Measurements from ENCODE around the gene RPUSD1.
A peak's percentile ranks its signal among the peaks of the same experiment; 100 is the strongest.

The RPUSD1 gene

DNA sequence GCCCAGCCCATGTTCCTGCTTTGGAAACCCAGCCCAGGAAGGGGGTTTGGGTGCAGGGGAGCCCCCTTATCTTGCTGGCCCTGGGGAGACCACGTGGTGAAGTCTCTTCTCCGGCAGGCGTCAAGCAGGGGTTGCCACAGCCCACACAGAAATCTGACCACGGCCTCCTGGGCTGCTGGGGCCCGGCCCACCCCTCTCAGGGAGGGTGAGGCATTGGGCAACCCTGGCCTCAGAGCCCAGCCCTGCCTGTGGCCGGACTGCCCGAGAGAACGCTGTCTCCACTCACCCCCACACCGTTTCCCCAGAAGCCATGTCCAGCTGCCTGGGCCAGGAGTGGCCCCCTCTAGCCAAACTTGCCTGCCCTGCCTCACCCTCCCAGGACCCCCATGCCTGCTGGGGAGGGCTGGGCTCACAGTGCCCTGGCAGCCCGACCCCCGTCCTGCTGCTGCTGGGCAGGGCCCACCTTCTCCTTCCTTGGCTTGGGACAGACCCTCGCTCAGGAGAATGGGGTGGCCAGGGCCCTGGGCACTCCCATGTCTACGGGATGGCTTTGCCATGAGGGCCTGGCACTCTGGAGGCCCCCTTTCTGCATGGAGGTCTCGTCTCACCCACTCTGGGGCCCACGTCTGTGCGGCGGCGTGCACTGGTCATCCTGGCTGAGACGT, 6.7 kb downstream of the RPUSD1 start:
- TF ChIP-seq CTCF (IDR thresholded peaks at IDR 0.05): no peak
- H3K36me3 Mint-ChIP-seq (ENCODE audit: low read depth): no peaks in the 10 kb centered on the region
- no peaks in the 10 kb centered on the region for H3K9me3 Mint-ChIP-seq
- peaks cover 9% of the 10 kb centered on the region for H3K27me3 Mint-ChIP-seq (ENCODE audit: low read depth, poor library complexity)
- no peak overlapping the region for H3K4me3 Mint-ChIP-seq
- peaks cover 8% of the 10 kb centered on the region for H3K4me1 Mint-ChIP-seq
- H3K27ac Mint-ChIP-seq: no peak overlapping the region
- no peak for DNase-seq

DNA sequence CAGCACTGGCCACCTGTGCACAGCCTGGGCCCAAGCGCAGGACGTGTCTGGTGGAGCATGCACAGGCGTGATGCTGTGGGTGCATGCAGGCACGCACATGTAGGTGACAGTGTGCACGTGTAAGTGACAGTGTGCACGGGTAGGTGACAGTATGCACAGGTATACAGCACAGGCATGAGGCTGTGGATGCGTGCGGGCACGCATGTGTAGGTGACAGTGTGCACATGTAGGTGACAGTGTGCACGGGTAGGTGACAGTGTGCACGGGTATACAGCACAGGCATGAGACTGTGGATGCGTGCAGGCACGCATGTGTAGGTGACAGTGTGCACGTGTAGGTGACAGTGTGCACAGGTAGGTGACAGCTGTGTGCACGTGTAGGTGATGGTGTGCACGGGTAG, 7.9 kb downstream of the RPUSD1 start:
- Mint-ChIP-seq H3K27me3 (ENCODE audit: low read depth, poor library complexity) (peaks cover 9% of the 10 kb centered on the region), H3K9me3 (no peaks in the 10 kb centered on the region), H3K4me1 (peaks cover 8% of the 10 kb centered on the region)

GRCh38 chr16:779561-779960, 8.6 kb downstream of the RPUSD1 start:
- no peak overlapping the region for H3K4me3 Mint-ChIP-seq
- DNase-seq: no peak

More for the DNA sequence above, 7.9 kb downstream of the RPUSD1 start:
- H3K27ac Mint-ChIP-seq: peak overlapping the region; percentile 69
- no peak for DNase-seq
- H3K36me3 Mint-ChIP-seq (ENCODE audit: low read depth): no peaks in the 10 kb centered on the region
- H3K4me3 Mint-ChIP-seq: no peak overlapping the region
- TF ChIP-seq CTCF (IDR thresholded peaks at IDR 0.05): no peak

DNA sequence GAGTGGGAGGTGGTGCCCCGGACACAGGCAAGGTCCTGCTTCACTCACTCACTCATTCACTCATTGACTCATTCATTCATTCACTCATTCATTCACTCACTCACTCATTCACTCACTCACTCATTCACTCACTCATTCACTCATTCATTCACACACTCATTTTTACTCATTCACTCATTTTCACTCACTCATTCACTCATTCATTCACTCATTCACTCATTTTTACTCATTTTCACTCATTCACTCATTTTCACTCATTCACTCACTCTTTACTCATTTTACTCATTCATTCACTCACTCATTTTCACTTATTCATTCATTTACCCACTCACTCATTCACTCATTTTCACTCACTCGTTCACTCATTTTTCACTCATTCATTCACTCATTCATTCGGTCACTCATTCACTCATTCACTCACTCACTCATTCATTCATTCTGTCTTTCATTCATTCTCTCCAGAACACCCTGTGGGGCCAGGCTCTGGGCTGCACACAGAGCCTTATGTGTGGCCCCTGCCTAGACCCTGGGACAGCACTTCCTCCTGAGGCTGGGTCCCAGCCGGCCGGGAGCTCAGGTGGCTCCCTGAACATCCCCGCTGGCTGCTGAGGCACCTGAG, 9.2 kb downstream of the RPUSD1 start:
- Mint-ChIP-seq H3K36me3 (ENCODE audit: low read depth) (no peaks in the 10 kb centered on the region), H3K27ac (no peak overlapping the region), H3K9me3 (no peaks in the 10 kb centered on the region), H3K4me3 (no peak overlapping the region), H3K4me1 (peaks cover 8% of the 10 kb centered on the region), H3K27me3 (ENCODE audit: low read depth, poor library complexity) (peaks cover 9% of the 10 kb centered on the region)
- no peak for TF ChIP-seq CTCF (IDR thresholded peaks at IDR 0.05)
- DNase-seq: no peak

More at GRCh38 chr16:779561-779960, 8.6 kb downstream of the RPUSD1 start:
- no peak for TF ChIP-seq CTCF (IDR thresholded peaks at IDR 0.05)
- no peaks in the 10 kb centered on the region for H3K9me3 Mint-ChIP-seq
- no peaks in the 10 kb centered on the region for H3K36me3 Mint-ChIP-seq (ENCODE audit: low read depth)
- no peak overlapping the region for H3K27ac Mint-ChIP-seq
- peaks cover 9% of the 10 kb centered on the region for H3K27me3 Mint-ChIP-seq (ENCODE audit: low read depth, poor library complexity)
- peaks cover 8% of the 10 kb centered on the region for H3K4me1 Mint-ChIP-seq

DNA sequence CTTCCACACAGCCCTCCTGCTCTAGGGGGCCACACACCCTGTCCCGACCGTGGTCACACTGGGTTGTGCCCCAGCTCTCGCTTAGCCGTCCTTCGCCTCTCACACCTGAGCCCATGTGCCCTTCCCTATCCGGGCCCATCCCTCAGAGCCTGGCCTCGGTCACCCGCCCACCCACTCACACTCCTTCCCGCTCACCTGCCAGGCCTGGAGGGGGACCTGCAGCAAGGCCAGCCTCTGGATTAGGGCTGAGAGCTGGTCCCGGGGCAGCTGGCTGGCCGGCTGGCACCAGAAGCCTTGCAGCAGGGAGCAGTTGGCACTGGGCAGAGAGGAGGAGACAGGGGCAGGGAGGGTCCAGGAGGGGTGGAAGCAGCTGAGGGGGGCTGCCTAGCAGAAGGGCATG, 9.7 kb downstream of the RPUSD1 start:
- no peak for TF ChIP-seq CTCF (IDR thresholded peaks at IDR 0.05)
- no peak for DNase-seq
- Mint-ChIP-seq H3K36me3 (ENCODE audit: low read depth) (no peaks in the 10 kb centered on the region), H3K4me3 (no peak overlapping the region), H3K27me3 (ENCODE audit: low read depth, poor library complexity) (peaks cover 9% of the 10 kb centered on the region), H3K9me3 (no peaks in the 10 kb centered on the region), H3K27ac (no peak overlapping the region), H3K4me1 (peaks cover 8% of the 10 kb centered on the region)

GRCh38 chr16:777826-778225, 10.4 kb downstream of the RPUSD1 start:
- Mint-ChIP-seq H3K4me3 (no peak overlapping the region), H3K27ac (peak overlapping the region; percentile 37)

More at GRCh38 chr16:777826-778225, 10.4 kb downstream of the RPUSD1 start:
- no peak for TF ChIP-seq CTCF (IDR thresholded peaks at IDR 0.05)
- Mint-ChIP-seq H3K27me3 (ENCODE audit: low read depth, poor library complexity) (peaks cover 9% of the 10 kb centered on the region), H3K36me3 (ENCODE audit: low read depth) (no peaks in the 10 kb centered on the region), H3K4me1 (peaks cover 8% of the 10 kb centered on the region), H3K9me3 (no peaks in the 10 kb centered on the region)
- no peak for DNase-seq

Measured in nephron progenitor cell (in vitro differentiated cells).